HepG2 (cell line): ENCODE data around the gene MPIG6B. TPM values are rescaled to one million over a fixed set of nuclear protein-coding genes. Genes with fewer than 3 reads are reported as not detected.
A peak's percentile ranks its signal among the peaks of the same experiment; 100 is the strongest.

Experiments
- BRD4 ChIP-seq: sonication (generic); formaldehyde crosslinking; IDR thresholded peaks from 2 replicates; pipeline ENCODE4 v1.4.0; 2020; ENCODE audit warnings: missing genetic modification reagents
- CSRNP1 ChIP-seq: sonication (generic); formaldehyde crosslinking; IDR thresholded peaks from 2 replicates; pipeline ENCODE4 v1.8.1; 2023; ENCODE audit warnings: mild to moderate bottlenecking, missing genetic modification reagents
- DNMT1 ChIP-seq: sonication (generic); formaldehyde crosslinking; IDR thresholded peaks from 2 replicates; pipeline ENCODE4 v1.5.1; 2020; ENCODE audit warnings: mild to moderate bottlenecking, missing genetic modification reagents
- FOXA1 ChIP-seq, 2 experiments: fragments of 450-650 bp in 1 of 2; sonication (generic) in 1 of 2; formaldehyde crosslinking in 1 of 2; IDR thresholded peaks; 2 replicates each; pipeline versions ENCODE4 v1.4.0 to v1.6.1; 2016 to 2020; ENCODE audit warnings: missing genetic modification reagents in 1 of 2
- GATAD1 ChIP-seq: IDR thresholded peaks from 2 replicates; pipeline ENCODE4 v1.6.1; 2016; ENCODE audit warnings: missing genetic modification reagents, missing compliant biosample characterization
- HDAC2 ChIP-seq: sonication (generic); formaldehyde crosslinking; IDR thresholded peaks from 2 replicates; pipeline ENCODE4 v1.4.0; 2020; ENCODE audit warnings: missing genetic modification reagents
- KAT8 ChIP-seq: IDR thresholded peaks from 2 replicates; pipeline ENCODE4 v1.6.1; 2016; ENCODE audit warnings: missing genetic modification reagents, missing compliant biosample characterization
- MXI1 ChIP-seq: IDR thresholded peaks from 3 replicates; pipeline ENCODE4 v1.6.1; 2012; ENCODE audit warnings: low read depth, low read length, inconsistent platforms, borderline replicate concordance
- ZNF101 ChIP-seq: sonication (generic); formaldehyde crosslinking; IDR thresholded peaks from 2 replicates; pipeline ENCODE4 v1.4.0; 2020; ENCODE audit warnings: mild to moderate bottlenecking, low read depth, missing genetic modification reagents, borderline replicate concordance
- ZNF136 ChIP-seq: sonication (generic); formaldehyde crosslinking; IDR thresholded peaks from 2 replicates; pipeline ENCODE4 v1.8.1; 2022; ENCODE audit warnings: low read depth, mild to moderate bottlenecking, moderate library complexity, missing genetic modification reagents
- ZNF431 ChIP-seq: sonication (generic); formaldehyde crosslinking; IDR thresholded peaks from 2 replicates; pipeline ENCODE4 v1.9.0; 2022; ENCODE audit warnings: missing genetic modification reagents, low read depth, mild to moderate bottlenecking, borderline replicate concordance
- ZNF496 ChIP-seq: sonication (generic); formaldehyde crosslinking; IDR thresholded peaks from 2 replicates; pipeline ENCODE4 v1.8.1; 2023; ENCODE audit warnings: mild to moderate bottlenecking, moderate library complexity, missing genetic modification reagents; ENCODE audit not compliant: insufficient replicate concordance
- ZNF609 ChIP-seq: sonication (generic); formaldehyde crosslinking; IDR thresholded peaks from 2 replicates; pipeline ENCODE4 v1.4.0; 2020; ENCODE audit warnings: mild to moderate bottlenecking, missing genetic modification reagents, borderline replicate concordance
- ZNF761 ChIP-seq: sonication (generic); formaldehyde crosslinking; conservative IDR thresholded peaks from 2 replicates; pipeline ENCODE4 v1.4.0; 2020; ENCODE audit warnings: mild to moderate bottlenecking, missing genetic modification reagents
- polyA plus RNA-seq, 8 experiments: library from polyadenylated mRNA; depleted of rRNA in 3 of 8; stranded (reverse) in 7 of 8; unstranded in 1 of 8; fragments of >200 nt; fragmentation: Illumina TruSeq in 4 of 8; extraction: Trizol in 4 of 8; gene quantifications; 2 replicates each; pipeline versions ENCODE4 v1.2.1 to v1.2.3, GENCODE V29; 2011 to 2016; ENCODE audit warnings: low read depth in 4 of 8, missing spikeins in 1 of 8, mixed read lengths in 1 of 8; ENCODE audit not compliant: insufficient read depth in 1 of 8
- total RNA-seq, 5 experiments: library from RNA; depleted of rRNA; stranded (reverse); fragments of >200 nt; fragmentation: Illumina TruSeq; extraction: Trizol; gene quantifications; 2 replicates each; pipeline ENCODE4 v1.2.3, GENCODE V29; 2016; ENCODE audit warnings: low read depth in 1 of 5
- TF ChIP-seq, protein P1 (sequence below): sonication (generic); formaldehyde crosslinking; IDR thresholded peaks from 2 replicates; pipeline ENCODE4 v1.9.0; 2021; ENCODE audit warnings: missing genetic modification reagents, borderline replicate concordance
- TF ChIP-seq, protein P2 (sequence below): sonication (generic); formaldehyde crosslinking; IDR thresholded peaks from 2 replicates; pipeline ENCODE4 v1.4.0; 2020; ENCODE audit warnings: mild to moderate bottlenecking, missing genetic modification reagents
- TF ChIP-seq, protein P3 (sequence below): sonication (generic); formaldehyde crosslinking; IDR thresholded peaks from 2 replicates; pipeline ENCODE4 v1.5.0; 2020; ENCODE audit warnings: mild to moderate bottlenecking, missing genetic modification reagents

The MPIG6B gene
- total and polyA plus RNA-seq, 2 of the 13 experiments (the other 11 are each of a cell fraction or from before 2014, with no cell fraction given): not detected

- TF ChIP-seq, protein P1, sequence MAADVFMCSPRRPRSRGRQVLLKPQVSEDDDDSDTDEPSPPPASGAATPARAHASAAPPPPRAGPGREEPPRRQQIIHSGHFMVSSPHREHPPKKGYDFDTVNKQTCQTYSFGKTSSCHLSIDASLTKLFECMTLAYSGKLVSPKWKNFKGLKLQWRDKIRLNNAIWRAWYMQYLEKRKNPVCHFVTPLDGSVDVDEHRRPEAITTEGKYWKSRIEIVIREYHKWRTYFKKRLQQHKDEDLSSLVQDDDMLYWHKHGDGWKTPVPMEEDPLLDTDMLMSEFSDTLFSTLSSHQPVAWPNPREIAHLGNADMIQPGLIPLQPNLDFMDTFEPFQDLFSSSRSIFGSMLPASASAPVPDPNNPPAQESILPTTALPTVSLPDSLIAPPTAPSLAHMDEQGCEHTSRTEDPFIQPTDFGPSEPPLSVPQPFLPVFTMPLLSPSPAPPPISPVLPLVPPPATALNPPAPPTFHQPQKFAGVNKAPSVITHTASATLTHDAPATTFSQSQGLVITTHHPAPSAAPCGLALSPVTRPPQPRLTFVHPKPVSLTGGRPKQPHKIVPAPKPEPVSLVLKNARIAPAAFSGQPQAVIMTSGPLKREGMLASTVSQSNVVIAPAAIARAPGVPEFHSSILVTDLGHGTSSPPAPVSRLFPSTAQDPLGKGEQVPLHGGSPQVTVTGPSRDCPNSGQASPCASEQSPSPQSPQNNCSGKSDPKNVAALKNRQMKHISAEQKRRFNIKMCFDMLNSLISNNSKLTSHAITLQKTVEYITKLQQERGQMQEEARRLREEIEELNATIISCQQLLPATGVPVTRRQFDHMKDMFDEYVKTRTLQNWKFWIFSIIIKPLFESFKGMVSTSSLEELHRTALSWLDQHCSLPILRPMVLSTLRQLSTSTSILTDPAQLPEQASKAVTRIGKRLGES (CRISPR knock-in tag): 0 out of 2 replicates have a peak, but pooled peaks have one; percentile 21
- no peak for TF ChIP-seq ZNF101 (CRISPR knock-in tag)
- peak; percentile 29; the same call in 1 of the 2 replicates for TF ChIP-seq HDAC2 (CRISPR knock-in tag)
- TF ChIP-seq GATAD1 (CRISPR knock-in tag): no peak
- TF ChIP-seq, protein P2, sequence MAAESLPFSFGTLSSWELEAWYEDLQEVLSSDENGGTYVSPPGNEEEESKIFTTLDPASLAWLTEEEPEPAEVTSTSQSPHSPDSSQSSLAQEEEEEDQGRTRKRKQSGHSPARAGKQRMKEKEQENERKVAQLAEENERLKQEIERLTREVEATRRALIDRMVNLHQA (CRISPR knock-in tag): no peak
- TF ChIP-seq ZNF431 (CRISPR knock-in tag): no peak
- TF ChIP-seq BRD4 (CRISPR knock-in tag): 0 out of 2 replicates have a peak, but pooled peaks have one; percentile 30
- TF ChIP-seq KAT8 (CRISPR knock-in tag): no peak
- no peak for TF ChIP-seq ZNF761 (CRISPR knock-in tag)
- TF ChIP-seq FOXA1 (IDR thresholded peaks at IDR 0.05): no peak
- TF ChIP-seq FOXA1 (CRISPR knock-in tag; IDR thresholded peaks at IDR 0.05): no peak
- TF ChIP-seq, protein P3, sequence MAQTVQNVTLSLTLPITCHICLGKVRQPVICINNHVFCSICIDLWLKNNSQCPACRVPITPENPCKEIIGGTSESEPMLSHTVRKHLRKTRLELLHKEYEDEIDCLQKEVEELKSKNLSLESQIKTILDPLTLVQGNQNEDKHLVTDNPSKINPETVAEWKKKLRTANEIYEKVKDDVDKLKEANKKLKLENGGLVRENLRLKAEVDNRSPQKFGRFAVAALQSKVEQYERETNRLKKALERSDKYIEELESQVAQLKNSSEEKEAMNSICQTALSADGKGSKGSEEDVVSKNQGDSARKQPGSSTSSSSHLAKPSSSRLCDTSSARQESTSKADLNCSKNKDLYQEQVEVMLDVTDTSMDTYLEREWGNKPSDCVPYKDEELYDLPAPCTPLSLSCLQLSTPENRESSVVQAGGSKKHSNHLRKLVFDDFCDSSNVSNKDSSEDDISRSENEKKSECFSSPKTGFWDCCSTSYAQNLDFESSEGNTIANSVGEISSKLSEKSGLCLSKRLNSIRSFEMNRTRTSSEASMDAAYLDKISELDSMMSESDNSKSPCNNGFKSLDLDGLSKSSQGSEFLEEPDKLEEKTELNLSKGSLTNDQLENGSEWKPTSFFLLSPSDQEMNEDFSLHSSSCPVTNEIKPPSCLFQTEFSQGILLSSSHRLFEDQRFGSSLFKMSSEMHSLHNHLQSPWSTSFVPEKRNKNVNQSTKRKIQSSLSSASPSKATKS (CRISPR knock-in tag): 0 out of 2 replicates have a peak, but pooled peaks have one; percentile 56
- TF ChIP-seq DNMT1 (CRISPR knock-in tag): no peak
- no peak for TF ChIP-seq CSRNP1 (CRISPR knock-in tag)
- TF ChIP-seq ZNF496: no peak
- TF ChIP-seq ZNF609 (CRISPR knock-in tag): no peak
- TF ChIP-seq ZNF136 (CRISPR knock-in tag): no peak; the same call in 1 of the 2 replicates
- TF ChIP-seq MXI1: no peak
Measured at GRCh38 chr6:31736768-31737314, 13.7 kb downstream of the MPIG6B start (continued).
